Right lobe of liver (tissue), 6 donors: Measurements from ENCODE around the gene LGALS3BP. TPM values are rescaled to one million over a fixed set of nuclear protein-coding genes. Genes with fewer than 3 reads are reported as not detected.

Source experiments
- ATAC-seq, 4 donors: fragments of 200-7000 bp; cut with Tn5 transposase; one replicate each; pipeline ENCODE4 v1.9.1; 2020; ENCODE audit warnings: mild to moderate bottlenecking in 4 of 4, moderate library complexity in 4 of 4
- DNase-seq, 3 donors: peaks; one replicate each; pipeline ENCODE4 v3.0.0-alpha.2; 2020
- H3K27ac ChIP-seq, 3 donors: fragments of 200-600 bp; one replicate each; pipeline ENCODE4 v1.8.0; 2022
- H3K27me3 ChIP-seq, 2 donors: fragments of 200-600 bp; one replicate each; pipeline ENCODE4 v1.8.0; 2022
- H3K36me3 ChIP-seq, 4 donors: fragments of 200-600 bp; sonication (generic) in 1 of 4; one replicate each; pipeline versions ENCODE4 v1.5.1 to v1.8.0; 2017 to 2022; ENCODE audit warnings: control low read depth in 1 of 4
- H3K4me1 ChIP-seq, 4 donors: fragments of 200-600 bp; sonication (generic) in 1 of 4; one replicate each; pipeline versions ENCODE4 v1.5.1 to v1.8.0; 2017 to 2022; ENCODE audit warnings: control low read depth in 1 of 4
- H3K4me3 ChIP-seq, 3 donors: fragments of 200-600 bp; one replicate each; pipeline ENCODE4 v1.8.0; 2022
- H3K9me3 ChIP-seq, 4 donors: fragments of 200-600 bp; sonication (generic) in 1 of 4; one replicate each; pipeline versions ENCODE4 v1.5.1 to v1.8.0; 2017 to 2022; ENCODE audit warnings: control low read depth in 1 of 4
- CTCF ChIP-seq, 4 donors: fragments of 200-600 bp in 3 of 4; fragments of 450-650 bp in 1 of 4; IDR thresholded peaks; one replicate each; pipeline versions ENCODE4 v1.5.1 to v1.8.0; 2016 to 2022; ENCODE audit warnings: antibody characterized with exemption in 4 of 4, mild to moderate bottlenecking in 2 of 4
- POLR2A ChIP-seq: fragments of 450-650 bp; IDR thresholded peaks from one replicate; pipeline ENCODE4 v1.6.1; 2017; ENCODE audit warnings: antibody characterized with exemption, mild to moderate bottlenecking
- WGBS: methylation state at CpG from one replicate; pipeline ENCODE4 v1.1.6; 2018; ENCODE audit warnings: low coverage, low lambda C conversion rate; ENCODE audit not compliant: insufficient coverage; ENCODE audit errors: missing lambda C conversion rate; 5-methylcytosine and 5-hydroxymethylcytosine counted together
- intact Hi-C, 2 donors: fragments of 100-400 bp; cut with DNase I; formaldehyde crosslinking; loops; one replicate each; pipeline versions ENCODE4 v1.11.2 to v1.14.1; 2022
- total RNA-seq, 6 experiments: library from RNA; depleted of rRNA in 2 of 6; stranded (reverse); fragments of >200 nt in 2 of 6; fragmentation: NEBNext Ultra II Directional in 3 of 6; extraction: Animal tissue kit (Norgen Biotek cat#: 25700) in 3 of 6; gene quantifications; one replicate each; pipeline versions ENCODE4 v1.1.0 to v1.2.4, GENCODE V29; 2016 to 2023
- donor health status: DM: no; HTN: yes; CAD: no.
- donor health status: DM: no; HTN: no; CAD: no.
- donor health status: DM: no; HTN: no; CAD: no.
- donor health status: DM: no; HTN: yes; CAD: no.
- donor health status: DM: no; HTN: yes; CAD: no.

LGALS3BP gene
- total RNA-seq, 6 experiments from 2014 or later = 82.8 to 257 (median 121) TPM

GRCh38 chr17:79002796-79003593, 23.3 kb upstream of the LGALS3BP start:
- no peaks in the 10 kb centered on the region for H3K9me3 ChIP-seq
- DNase-seq (peak; percentile 14 to 40 (median 36)), ATAC-seq (no peak)
- H3K4me1 ChIP-seq = peaks cover 0 to 17% (median 4%) of the 10 kb centered on the region in 4 donors
- intact Hi-C loops = no loop called here
- no peaks in the 10 kb centered on the region for H3K27me3 ChIP-seq
- WGBS = 88% methylated on average over 6 of the region's 20 CpGs
- no peak overlapping the region for H3K4me3 ChIP-seq
- H3K36me3 ChIP-seq = peaks cover 0 to 5% (median 0%) of the 10 kb centered on the region in 4 donors
- TF ChIP-seq CTCF (IDR thresholded peaks at IDR 0.05) (no peak), POLR2A (no peak)
- no peak overlapping the region for H3K27ac ChIP-seq

DNA sequence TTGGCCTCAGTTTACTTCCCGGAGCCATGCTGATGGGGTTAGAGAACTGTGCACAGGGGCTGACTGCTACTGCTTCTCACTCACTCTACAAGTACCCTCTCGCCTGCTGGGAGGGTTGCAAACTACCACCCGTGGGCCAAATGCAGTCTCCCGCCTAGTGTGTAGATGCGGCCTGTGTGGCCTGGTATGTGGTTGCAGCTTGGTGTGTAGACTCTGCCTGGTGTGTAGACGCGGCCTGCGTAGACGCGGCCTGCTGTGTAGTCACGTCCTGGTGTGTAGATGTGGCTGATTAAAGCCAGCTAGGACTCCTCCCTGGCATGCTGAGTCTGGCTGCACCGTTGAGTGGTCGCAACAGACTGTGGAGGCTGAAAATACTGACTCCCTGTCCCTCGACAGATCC, 22.6 kb upstream of the LGALS3BP start:
- Histone ChIP-seq H3K27ac (no peak overlapping the region), H3K4me3 (no peak overlapping the region), H3K9me3 (no peaks in the 10 kb centered on the region), H3K4me1 (peaks cover 0 to 10% (median under 1%) of the 10 kb centered on the region in 4 donors), H3K27me3 (no peaks in the 10 kb centered on the region), H3K36me3 (peaks cover 0 to 11% (median 1%) of the 10 kb centered on the region in 4 donors)
- WGBS = 93% methylated on average over 2 of the region's 14 CpGs
- TF ChIP-seq CTCF (IDR thresholded peaks at IDR 0.05) = no peak
- TF ChIP-seq POLR2A = no peak
- DNase-seq (peak in 2 of 3 donors; percentile 9 to 35), ATAC-seq (no peak)
- intact Hi-C loops = no loop called here

- intact Hi-C loops = no loop called here
- Histone ChIP-seq H3K27ac (no peak overlapping the region), H3K27me3 (no peaks in the 10 kb centered on the region), H3K4me3 (no peak overlapping the region), H3K4me1 (peaks cover 0 to 6% (median 0%) of the 10 kb centered on the region in 4 donors), H3K9me3 (no peaks in the 10 kb centered on the region), H3K36me3 (peaks cover 0 to 19% (median 2%) of the 10 kb centered on the region in 4 donors)
- DNase-seq = peak; percentile 14 to 40 (median 37)
- no peak for ATAC-seq
- 79% methylated on average over 10 of the region's 19 CpGs for WGBS
- no peak for TF ChIP-seq POLR2A
Observed at GRCh38 chr17:79001190-79002020, 21.7 kb upstream of the LGALS3BP start.

DNA sequence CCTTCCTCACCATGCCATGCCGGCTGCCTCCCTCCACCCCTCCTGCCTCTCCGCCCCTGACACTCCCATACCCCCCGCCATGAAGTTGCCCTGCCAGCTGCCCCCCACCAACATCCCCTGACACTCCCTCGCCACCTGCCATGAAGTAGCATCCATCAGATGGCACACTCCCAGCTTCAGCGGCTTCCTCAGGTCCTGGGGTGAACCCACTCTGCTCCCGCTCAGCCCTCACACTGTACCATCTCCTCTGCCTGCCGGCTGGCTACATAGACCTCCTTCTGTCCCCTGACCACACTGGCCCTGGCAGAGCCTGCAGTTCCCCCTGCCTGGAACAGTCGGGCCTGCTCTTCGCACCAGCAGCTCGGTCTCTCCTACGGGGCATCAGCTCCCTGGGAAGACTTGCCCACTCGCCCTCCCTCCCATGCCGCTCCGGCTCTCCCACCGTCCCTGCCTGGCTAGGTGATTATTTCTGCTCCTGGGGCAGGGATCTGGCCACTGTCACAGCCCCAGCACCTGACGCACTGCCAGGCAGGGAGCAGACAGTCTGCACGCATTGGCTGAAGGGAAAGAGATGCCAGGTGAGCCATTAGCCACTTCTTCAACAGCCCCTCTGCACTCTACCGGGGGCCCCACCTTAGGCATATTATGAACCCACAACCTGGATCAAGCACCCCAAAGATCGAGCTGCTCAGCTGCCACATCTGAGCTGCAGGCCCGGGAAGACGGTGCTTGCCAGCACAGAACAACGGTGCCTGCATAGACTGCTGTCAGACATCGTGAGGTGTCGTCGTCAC, 20.9 kb upstream of the LGALS3BP start:
- Histone ChIP-seq H3K4me3 (no peak overlapping the region), H3K9me3 (no peaks in the 10 kb centered on the region), H3K27ac (no peak overlapping the region), H3K4me1 (peaks cover 0 to 3% (median 0%) of the 10 kb centered on the region in 4 donors), H3K27me3 (no peaks in the 10 kb centered on the region), H3K36me3 (peaks cover 0 to 23% (median 2%) of the 10 kb centered on the region in 4 donors)
- peak; percentile 18 to 42 (median 37) for DNase-seq
- TF ChIP-seq CTCF (IDR thresholded peaks at IDR 0.05) (no peak), POLR2A (no peak)
- WGBS = 83% methylated on average over 3 of the region's 25 CpGs
- no peak for ATAC-seq
- intact Hi-C loops = no loop called here
